IMR-90 (cell line): ENCODE measurements around the gene CA9. TPM values are rescaled to one million over a fixed set of nuclear protein-coding genes. Genes with fewer than 3 reads are reported as not detected.

Source experiments
- ATAC-seq: fragments of 200-7000 bp; cut with Tn5 transposase; 2 replicates; pipeline ENCODE4 v1.9.1; 2020; ENCODE audit warnings: low read depth, mild to moderate bottlenecking, moderate library complexity
- BruUV-seq: library from RNA; stranded (reverse); fragments of 400-500 nt; replicated peaks from 2 replicates; lab custom pipeline; 2021; lab: Mats Ljungman, UMichigan
- CTCF ChIA-PET: fragments of 300-600 bp; formaldehyde crosslinking; extraction: SDS; loops from one replicate; lab custom pipeline; 2021; ENCODE audit warnings: antibody characterized with exemption; lab: Yijun Ruan, JAX
- POLR2A ChIA-PET: fragments of 300-600 bp; sonication (Branson Sonifier 250); formaldehyde crosslinking; loops from one replicate; lab custom pipeline; 2022; ENCODE audit warnings: antibody characterized with exemption; ENCODE audit not compliant: unreplicated experiment; lab: Charles Lee
- DNase-seq: peaks from one replicate; pipeline ENCODE4 v3.0.0; 2013
- H2AFZ ChIP-seq: replicated peaks from 2 replicates; pipeline ENCODE3; 2013; ENCODE audit warnings: low read length, mild to moderate bottlenecking; ENCODE audit not compliant: poor library complexity
- H2AK5ac ChIP-seq: 2 replicates; pipeline ENCODE4 v1.6.1; 2013; ENCODE audit warnings: low read depth, low read length, inconsistent platforms
- H2AK9ac ChIP-seq: replicated peaks from 2 replicates; pipeline ENCODE3; 2013; ENCODE audit warnings: mild to moderate bottlenecking, low read depth, low read length, moderate library complexity; ENCODE audit not compliant: poor library complexity
- H2BK120ac ChIP-seq: 2 replicates; pipeline ENCODE4 v1.6.1; 2013; ENCODE audit warnings: low read depth, low read length, inconsistent platforms
- H2BK15ac ChIP-seq: 3 replicates; pipeline ENCODE4 v1.6.1; 2013; ENCODE audit warnings: low read depth, low read length, inconsistent platforms
- H2BK20ac ChIP-seq: 2 replicates; pipeline ENCODE4 v1.6.1; 2013; ENCODE audit warnings: low read depth, mild to moderate bottlenecking, inconsistent platforms, low read length, moderate library complexity
- H2BK5ac ChIP-seq: 2 replicates; pipeline ENCODE4 v1.6.1; 2013; ENCODE audit warnings: mild to moderate bottlenecking, low read depth, low read length, inconsistent platforms; ENCODE audit not compliant: poor library complexity, severe bottlenecking
- H3K14ac ChIP-seq: replicated peaks from 2 replicates; pipeline ENCODE4 v1.6.1; 2013; ENCODE audit warnings: low read depth, low read length, inconsistent platforms
- H3K18ac ChIP-seq: 2 replicates; pipeline ENCODE4 v1.6.1; 2013; ENCODE audit warnings: low read depth, low read length, control low read depth
- H3K23ac ChIP-seq: 2 replicates; pipeline ENCODE4 v1.6.1; 2013; ENCODE audit warnings: low read depth, low read length, inconsistent platforms
- H3K27ac ChIP-seq: 2 replicates; pipeline ENCODE4 v1.5.1; 2013; ENCODE audit warnings: mild to moderate bottlenecking, control low read depth, low read length; ENCODE audit not compliant: insufficient read depth
- H3K27me3 ChIP-seq: 2 replicates; pipeline ENCODE4 v1.6.1; 2013; ENCODE audit warnings: low read length; ENCODE audit not compliant: control insufficient read depth, insufficient read depth
- H3K36me3 ChIP-seq: 2 replicates; pipeline ENCODE4 v1.6.1; 2013; ENCODE audit warnings: low read length, mixed read lengths; ENCODE audit not compliant: control insufficient read depth, insufficient read depth
- H3K4ac ChIP-seq: 2 replicates; pipeline ENCODE4 v1.6.1; 2013; ENCODE audit warnings: low read depth, low read length, inconsistent platforms
- H3K4me1 ChIP-seq: 2 replicates; pipeline ENCODE4 v1.6.1; 2013; ENCODE audit warnings: low read length, mixed read lengths; ENCODE audit not compliant: control insufficient read depth, insufficient read depth
- H3K4me2 ChIP-seq: 2 replicates; pipeline ENCODE4 v1.6.1; 2013; ENCODE audit warnings: low read depth, mild to moderate bottlenecking, control low read depth, low read length, moderate library complexity
- H3K4me3 ChIP-seq: 2 replicates; pipeline ENCODE4 v1.5.1; 2013; ENCODE audit warnings: low read depth, mild to moderate bottlenecking, control low read depth, low read length, moderate library complexity; ENCODE audit not compliant: insufficient read depth
- H3K56ac ChIP-seq: 2 replicates; pipeline ENCODE4 v1.6.1; 2013; ENCODE audit warnings: low read length, inconsistent platforms; ENCODE audit not compliant: insufficient read depth; ENCODE audit errors: extremely low read depth
- H3K79me1 ChIP-seq, 2 experiments: 2 replicates each; pipeline ENCODE4 v1.6.1; 2013; ENCODE audit warnings: low read length in 2 of 2, inconsistent platforms in 1 of 2, low read depth in 1 of 2
- H3K9ac ChIP-seq: 2 replicates; pipeline ENCODE4 v1.6.1; 2013; ENCODE audit warnings: low read depth, low read length, control low read depth
- H3K9me1 ChIP-seq: 2 replicates; pipeline ENCODE4 v1.6.1; 2013; ENCODE audit warnings: low read length, inconsistent platforms; ENCODE audit not compliant: insufficient read depth
- H3K9me3 ChIP-seq: 2 replicates; pipeline ENCODE4 v1.6.1; 2013; ENCODE audit warnings: low read length; ENCODE audit not compliant: control insufficient read depth, insufficient read depth
- H4K20me1 ChIP-seq: 2 replicates; pipeline ENCODE4 v1.6.1; 2013; ENCODE audit warnings: low read length, inconsistent platforms; ENCODE audit not compliant: insufficient read depth
- H4K5ac ChIP-seq: 2 replicates; pipeline ENCODE4 v1.6.1; 2013; ENCODE audit warnings: mild to moderate bottlenecking, low read depth, low read length, control low read depth
- H4K8ac ChIP-seq, 2 experiments: 2 replicates each; pipeline ENCODE4 v1.6.1; 2013; ENCODE audit warnings: low read depth in 2 of 2, low read length in 2 of 2, control low read depth in 1 of 2, inconsistent platforms in 1 of 2
- H4K91ac ChIP-seq: 2 replicates; pipeline ENCODE4 v1.6.1; 2013; ENCODE audit warnings: low read depth, low read length, inconsistent platforms; ENCODE audit not compliant: insufficient read depth
- BHLHE40 ChIP-seq: fragments of 150-350 bp; IDR thresholded peaks from 2 replicates; pipeline ENCODE4 v1.6.1; 2016; ENCODE audit warnings: mild to moderate bottlenecking, low read depth, low read length
- CEBPB ChIP-seq: IDR thresholded peaks from 2 replicates; pipeline ENCODE4 v1.6.1; 2012; ENCODE audit warnings: low read depth, low read length, improper control_type of control experiment
- ELK1 ChIP-seq: fragments of 150-350 bp; IDR thresholded peaks from 2 replicates; pipeline ENCODE4 v1.6.1; 2016; ENCODE audit warnings: low read depth, mild to moderate bottlenecking, low read length, moderate library complexity, borderline replicate concordance
- FOS ChIP-seq: fragments of 150-350 bp; IDR thresholded peaks from 2 replicates; pipeline ENCODE4 v1.6.1; 2016; ENCODE audit warnings: low read depth, low read length
- MAFK ChIP-seq: IDR thresholded peaks from 2 replicates; pipeline ENCODE4 v1.6.1; 2012; ENCODE audit warnings: low read depth, low read length, improper control_type of control experiment
- MAZ ChIP-seq: IDR thresholded peaks from 2 replicates; pipeline ENCODE4 v1.6.1; 2012; ENCODE audit warnings: low read depth, mild to moderate bottlenecking, low read length, improper control_type of control experiment, moderate library complexity, borderline replicate concordance
- NFE2L2 ChIP-seq: fragments of 150-350 bp; IDR thresholded peaks from 2 replicates; pipeline ENCODE4 v1.6.1; 2016; ENCODE audit warnings: low read depth, mild to moderate bottlenecking, low read length
- POLR2A ChIP-seq: IDR thresholded peaks from 2 replicates; pipeline ENCODE4 v1.6.1; 2012; ENCODE audit warnings: mild to moderate bottlenecking, low read depth, low read length
- RCOR1 ChIP-seq: IDR thresholded peaks from 2 replicates; pipeline ENCODE4 v1.6.1; 2012; ENCODE audit warnings: mild to moderate bottlenecking, low read length, improper control_type of control experiment; ENCODE audit not compliant: insufficient replicate concordance
- SMC3 ChIP-seq: fragments of 150-350 bp; IDR thresholded peaks from 2 replicates; pipeline ENCODE4 v1.6.1; 2016; ENCODE audit warnings: low read depth, mild to moderate bottlenecking, antibody characterized with exemption, low read length, moderate library complexity
- WGBS, 2 experiments: methylation state at CpG; one replicate each; pipeline versions ENCODE4 v1.1.5 to v1.1.7; 2013; ENCODE audit warnings: missing lambda C conversion rate in 2 of 2; ENCODE audit not compliant: insufficient read length in 1 of 2; ENCODE audit errors: extremely low coverage in 2 of 2; 5-methylcytosine and 5-hydroxymethylcytosine counted together
- dilution Hi-C: fragments of 300-500 bp; cut with HindIII; formaldehyde crosslinking; loops from one replicate; pipeline ENCODE4 v1.14.3; 2018; ENCODE audit warnings: low sequenced_read_pairs; ENCODE audit not compliant: unreplicated experiment
- in situ Hi-C: fragments of 300-500 bp; cut with MboI; formaldehyde crosslinking; loops from 3 replicates; pipeline ENCODE4 v1.14.3; 2019; ENCODE audit warnings: low sequenced_read_pairs, inconsistent platforms, mixed read lengths
- intact Hi-C: fragments of 100-400 bp; cut with micrococcal nuclease; formaldehyde crosslinking; loops from 2 replicates; pipeline ENCODE4 v1.10.0; 2022
- polyA plus RNA-seq, 3 experiments: library from polyadenylated mRNA; depleted of rRNA; stranded (reverse); fragments of >200 nt; gene quantifications; 2 replicates each; pipeline ENCODE4 v1.2.3, GENCODE V29; 2012; ENCODE audit warnings: low replicate concordance in 1 of 3
- total RNA-seq: library from RNA; depleted of rRNA; stranded (reverse); fragments of >200 nt; gene quantifications from 2 replicates; pipeline ENCODE4 v1.2.3, GENCODE V29; 2012
- TF ChIP-seq, protein P1 (sequence below): fragments of 150-350 bp; IDR thresholded peaks from 2 replicates; pipeline ENCODE4 v1.6.1; 2017; ENCODE audit warnings: mild to moderate bottlenecking, antibody characterized with exemption, low read length, low read depth

CA9 gene
- total and polyA plus RNA-seq, 2 of the 4 experiments (the other 2 are of a cell fraction): 0.54 to 3.9 TPM

DNA sequence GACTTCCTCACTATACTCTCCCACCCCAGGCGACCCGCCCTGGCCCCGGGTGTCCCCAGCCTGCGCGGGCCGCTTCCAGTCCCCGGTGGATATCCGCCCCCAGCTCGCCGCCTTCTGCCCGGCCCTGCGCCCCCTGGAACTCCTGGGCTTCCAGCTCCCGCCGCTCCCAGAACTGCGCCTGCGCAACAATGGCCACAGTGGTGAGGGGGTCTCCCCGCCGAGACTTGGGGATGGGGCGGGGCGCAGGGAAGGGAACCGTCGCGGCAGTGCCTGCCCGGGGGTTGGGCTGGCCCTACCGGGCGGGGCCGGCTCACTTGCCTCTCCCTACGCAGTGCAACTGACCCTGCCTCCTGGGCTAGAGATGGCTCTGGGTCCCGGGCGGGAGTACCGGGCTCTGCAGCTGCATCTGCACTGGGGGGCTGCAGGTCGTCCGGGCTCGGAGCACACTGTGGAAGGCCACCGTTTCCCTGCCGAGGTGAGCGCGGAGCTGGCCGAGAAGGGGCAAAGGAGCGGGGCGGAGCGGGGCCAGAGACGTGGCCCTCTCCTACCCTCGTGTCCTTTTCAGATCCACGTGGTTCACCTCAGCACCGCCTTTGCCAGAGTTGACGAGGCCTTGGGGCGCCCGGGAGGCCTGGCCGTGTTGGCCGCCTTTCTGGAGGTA is 2.1 kb downstream of the CA9 start:
- in situ Hi-C loops (no loop called here), dilution Hi-C loops (no loop called here), intact Hi-C loops (no loop called here)
- POLR2A ChIA-PET: interaction anchor here (1.7 kb wide), 1 partner anchor 15 kb away, joined by 4 read pairs; no protein-coding TSS in a partner anchor
- H3K27me3 ChIP-seq: no peaks in the 10 kb centered on the region
- H2BK120ac ChIP-seq: peak overlapping the region; percentile 16
- H3K23ac ChIP-seq: no peak overlapping the region
- no peak overlapping the region for H3K9ac ChIP-seq
- no peaks in the 10 kb centered on the region for H3K36me3 ChIP-seq
- peak overlapping the region; percentile 86 for H2AK9ac ChIP-seq
- peak overlapping the region; percentile 56 for H2AK5ac ChIP-seq
- H4K8ac ChIP-seq: peak overlapping the region; percentile 15 to 80; a peak in 3 of 4 replicates
- no peaks in the 10 kb centered on the region for H3K9me3 ChIP-seq
- H3K27ac ChIP-seq: no peak overlapping the region; the same call in 1 of the 2 replicates
- H3K18ac ChIP-seq: peak overlapping the region; percentile 40; the same call in 1 of the 2 replicates
- H3K4ac ChIP-seq: peak overlapping the region; percentile 67
- H3K9me1 ChIP-seq: peaks cover 20% of the 10 kb centered on the region
- peak overlapping the region; percentile 39; the same call in 1 of the 2 replicates for H4K5ac ChIP-seq
- H4K20me1 ChIP-seq: peaks cover 10% of the 10 kb centered on the region
- H3K4me2 ChIP-seq: peak overlapping the region; percentile 40; the same call in 1 of the 2 replicates
- H3K79me1 ChIP-seq: peaks cover 0 to 10% of the 10 kb centered on the region in 2 experiments; a peak in 2 of 4 replicates
- H3K4me3 ChIP-seq: peak overlapping the region; percentile 12; the same call in 1 of the 2 replicates
- peak overlapping the region; percentile 27; the same call in 1 of the 2 replicates for H4K91ac ChIP-seq
- WGBS, 2 experiments: 32% methylated on average over 27 of the region's 51 CpGs; no CpG with 5 or more reads in 1 of the 2 experiments
- no TSS peak for BruUV-seq
- H2AFZ ChIP-seq: peak overlapping the region; percentile 91
- ATAC-seq (no peak; the same call in 1 of the 2 replicates), DNase-seq (no peak)
- no peak for TF ChIP-seq ELK1
- TF ChIP-seq SMC3: no peak
- no peak for TF ChIP-seq POLR2A
- no peak for TF ChIP-seq CEBPB
- no peak for TF ChIP-seq MAZ
- no peak for TF ChIP-seq FOS
- TF ChIP-seq, protein P1, sequence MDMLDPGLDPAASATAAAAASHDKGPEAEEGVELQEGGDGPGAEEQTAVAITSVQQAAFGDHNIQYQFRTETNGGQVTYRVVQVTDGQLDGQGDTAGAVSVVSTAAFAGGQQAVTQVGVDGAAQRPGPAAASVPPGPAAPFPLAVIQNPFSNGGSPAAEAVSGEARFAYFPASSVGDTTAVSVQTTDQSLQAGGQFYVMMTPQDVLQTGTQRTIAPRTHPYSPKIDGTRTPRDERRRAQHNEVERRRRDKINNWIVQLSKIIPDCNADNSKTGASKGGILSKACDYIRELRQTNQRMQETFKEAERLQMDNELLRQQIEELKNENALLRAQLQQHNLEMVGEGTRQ: no peak
- TF ChIP-seq NFE2L2: no peak
- no peak for TF ChIP-seq RCOR1
- no peak for TF ChIP-seq MAFK
- TF ChIP-seq BHLHE40: no peak
- H2BK5ac ChIP-seq: no peak overlapping the region
- CTCF ChIA-PET: interaction anchor here (1.0 to 1.3 kb wide), 2 partner anchors 15 to 57 kb away, joined by 3 to 5 read pairs; partner anchors contain the start of gene CREB3
- H3K4me1 ChIP-seq: peaks cover 19% of the 10 kb centered on the region
- H3K14ac ChIP-seq: no peak overlapping the region
- H2BK15ac ChIP-seq: peak overlapping the region; percentile 33; the same call in 1 of the 3 replicates
- no peak overlapping the region for H3K56ac ChIP-seq
- H2BK20ac ChIP-seq: no peak overlapping the region; the same call in 1 of the 2 replicates
